Measurements from ENCODE around the gene CENPH.
"Not testable (repeated sequence)": the region's sequence is repeated elsewhere in the genome, so short reads cannot be mapped to it uniquely, and the experiment has no call there.

CENPH gene

GRCh38 chr5:69255940-69256339, 66.6 kb downstream of the CENPH start:
- not testable (repeated sequence) for DNase-seq

- no peak for DNase-seq
Observed at GRCh38 chr5:69257577-69257976, 68.2 kb downstream of the CENPH start.

Data from retina (tissue), 1 donor.